HCT116 (cell line): ENCODE results near the gene PARP14.

Experiments
- EZH2 ChIP-seq: fragments of 200-600 bp; sonication (generic); IDR thresholded peaks from 2 replicates; pipeline ENCODE4 v1.6.1; 2017; ENCODE audit warnings: antibody characterized with exemption, mixed run types
- JUND ChIP-seq: IDR thresholded peaks from 2 replicates; pipeline ENCODE4 v1.6.1; 2012
- POLR2A ChIP-seq: IDR thresholded peaks from 2 replicates; pipeline ENCODE4 v1.7.0; 2011; ENCODE audit warnings: borderline replicate concordance; ENCODE audit not compliant: insufficient read depth, insufficient read length; ENCODE audit errors: extremely low read depth
- POLR2AphosphoS5 ChIP-seq: IDR thresholded peaks from 2 replicates; pipeline ENCODE4 v1.6.1; 2011; ENCODE audit warnings: mild to moderate bottlenecking, low read depth, low read length, moderate library complexity
- SIN3A ChIP-seq: IDR thresholded peaks from 2 replicates; pipeline ENCODE4 v1.6.1; 2012; ENCODE audit warnings: low read depth
- SRF ChIP-seq: IDR thresholded peaks from 2 replicates; pipeline ENCODE4 v1.6.1; 2012; ENCODE audit warnings: low read depth
- TCF7L2 ChIP-seq: IDR thresholded peaks from 2 replicates; pipeline ENCODE4 v1.7.0; 2011; ENCODE audit warnings: borderline replicate concordance, inconsistent platforms; ENCODE audit not compliant: insufficient read depth, insufficient read length; ENCODE audit errors: extremely low read depth
- ZNF274 ChIP-seq: fragments of 200-500 bp; sonication (Bioruptor generic); IDR thresholded peaks from 2 replicates; pipeline ENCODE4 v1.6.1; 2014; ENCODE audit warnings: mild to moderate bottlenecking, low read depth, low read length, inconsistent platforms
- TF ChIP-seq, protein P1 (sequence below), 3 experiments: fragments of 200-600 bp in 1 of 3; sonication (generic) in 1 of 3; IDR thresholded peaks in 2 of 3; conservative IDR thresholded peaks in 1 of 3; 2 replicates each; pipeline ENCODE4 v1.5.1; 2012 to 2017; ENCODE audit warnings: low read depth in 2 of 3, low read length in 2 of 3, antibody characterized with exemption in 1 of 3, borderline replicate concordance in 1 of 3, control low read depth in 1 of 3, mild to moderate bottlenecking in 1 of 3, mixed read lengths in 1 of 3, mixed run types in 1 of 3, moderate library complexity in 1 of 3; ENCODE audit not compliant: insufficient read depth in 1 of 3
- TF ChIP-seq, protein P2 (sequence below): IDR thresholded peaks from 2 replicates; pipeline ENCODE4 v1.6.1; 2012
- TF ChIP-seq, protein P3 (sequence below): IDR thresholded peaks from 2 replicates; pipeline ENCODE4 v1.6.1; 2012; ENCODE audit warnings: low read depth

DNA sequence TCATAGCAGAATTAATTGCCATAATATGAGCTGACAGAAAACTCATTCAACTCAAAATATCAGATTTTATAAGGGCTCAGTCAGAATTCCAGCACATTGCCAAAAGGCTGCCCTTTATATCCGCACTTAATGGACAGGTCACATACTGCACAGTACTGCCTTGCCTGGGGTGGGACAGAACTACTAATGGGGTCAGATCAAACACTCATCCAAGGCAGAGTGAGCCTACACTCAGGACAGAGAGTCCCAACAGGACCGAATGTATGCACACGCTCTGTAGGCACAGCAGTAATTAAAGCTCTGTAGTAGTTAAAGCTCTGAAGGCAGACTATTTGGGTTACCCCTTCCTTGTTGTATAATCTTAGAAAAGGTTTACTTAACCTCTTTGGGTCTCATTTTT, 85.8 kb downstream of the PARP14 start:
- TF ChIP-seq, protein P1, sequence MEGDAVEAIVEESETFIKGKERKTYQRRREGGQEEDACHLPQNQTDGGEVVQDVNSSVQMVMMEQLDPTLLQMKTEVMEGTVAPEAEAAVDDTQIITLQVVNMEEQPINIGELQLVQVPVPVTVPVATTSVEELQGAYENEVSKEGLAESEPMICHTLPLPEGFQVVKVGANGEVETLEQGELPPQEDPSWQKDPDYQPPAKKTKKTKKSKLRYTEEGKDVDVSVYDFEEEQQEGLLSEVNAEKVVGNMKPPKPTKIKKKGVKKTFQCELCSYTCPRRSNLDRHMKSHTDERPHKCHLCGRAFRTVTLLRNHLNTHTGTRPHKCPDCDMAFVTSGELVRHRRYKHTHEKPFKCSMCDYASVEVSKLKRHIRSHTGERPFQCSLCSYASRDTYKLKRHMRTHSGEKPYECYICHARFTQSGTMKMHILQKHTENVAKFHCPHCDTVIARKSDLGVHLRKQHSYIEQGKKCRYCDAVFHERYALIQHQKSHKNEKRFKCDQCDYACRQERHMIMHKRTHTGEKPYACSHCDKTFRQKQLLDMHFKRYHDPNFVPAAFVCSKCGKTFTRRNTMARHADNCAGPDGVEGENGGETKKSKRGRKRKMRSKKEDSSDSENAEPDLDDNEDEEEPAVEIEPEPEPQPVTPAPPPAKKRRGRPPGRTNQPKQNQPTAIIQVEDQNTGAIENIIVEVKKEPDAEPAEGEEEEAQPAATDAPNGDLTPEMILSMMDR (IDR thresholded peaks at IDR 0.05 in 2 of 3, conservative IDR thresholded peaks at IDR 0.05 in 1 of 3; ENCODE audit: borderline replicate concordance in 1 of 3, insufficient read depth in 1 of 3, low read depth in 2 of 3, low read length in 2 of 3) = no peak
- TF ChIP-seq, protein P2, sequence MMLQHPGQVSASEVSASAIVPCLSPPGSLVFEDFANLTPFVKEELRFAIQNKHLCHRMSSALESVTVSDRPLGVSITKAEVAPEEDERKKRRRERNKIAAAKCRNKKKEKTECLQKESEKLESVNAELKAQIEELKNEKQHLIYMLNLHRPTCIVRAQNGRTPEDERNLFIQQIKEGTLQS = no peak
- no peak for TF ChIP-seq POLR2A
- TF ChIP-seq POLR2AphosphoS5 = no peak
- no peak for TF ChIP-seq TCF7L2
- TF ChIP-seq EZH2 = no peak
- TF ChIP-seq JUND = no peak
- no peak for TF ChIP-seq ZNF274
- TF ChIP-seq, protein P3, sequence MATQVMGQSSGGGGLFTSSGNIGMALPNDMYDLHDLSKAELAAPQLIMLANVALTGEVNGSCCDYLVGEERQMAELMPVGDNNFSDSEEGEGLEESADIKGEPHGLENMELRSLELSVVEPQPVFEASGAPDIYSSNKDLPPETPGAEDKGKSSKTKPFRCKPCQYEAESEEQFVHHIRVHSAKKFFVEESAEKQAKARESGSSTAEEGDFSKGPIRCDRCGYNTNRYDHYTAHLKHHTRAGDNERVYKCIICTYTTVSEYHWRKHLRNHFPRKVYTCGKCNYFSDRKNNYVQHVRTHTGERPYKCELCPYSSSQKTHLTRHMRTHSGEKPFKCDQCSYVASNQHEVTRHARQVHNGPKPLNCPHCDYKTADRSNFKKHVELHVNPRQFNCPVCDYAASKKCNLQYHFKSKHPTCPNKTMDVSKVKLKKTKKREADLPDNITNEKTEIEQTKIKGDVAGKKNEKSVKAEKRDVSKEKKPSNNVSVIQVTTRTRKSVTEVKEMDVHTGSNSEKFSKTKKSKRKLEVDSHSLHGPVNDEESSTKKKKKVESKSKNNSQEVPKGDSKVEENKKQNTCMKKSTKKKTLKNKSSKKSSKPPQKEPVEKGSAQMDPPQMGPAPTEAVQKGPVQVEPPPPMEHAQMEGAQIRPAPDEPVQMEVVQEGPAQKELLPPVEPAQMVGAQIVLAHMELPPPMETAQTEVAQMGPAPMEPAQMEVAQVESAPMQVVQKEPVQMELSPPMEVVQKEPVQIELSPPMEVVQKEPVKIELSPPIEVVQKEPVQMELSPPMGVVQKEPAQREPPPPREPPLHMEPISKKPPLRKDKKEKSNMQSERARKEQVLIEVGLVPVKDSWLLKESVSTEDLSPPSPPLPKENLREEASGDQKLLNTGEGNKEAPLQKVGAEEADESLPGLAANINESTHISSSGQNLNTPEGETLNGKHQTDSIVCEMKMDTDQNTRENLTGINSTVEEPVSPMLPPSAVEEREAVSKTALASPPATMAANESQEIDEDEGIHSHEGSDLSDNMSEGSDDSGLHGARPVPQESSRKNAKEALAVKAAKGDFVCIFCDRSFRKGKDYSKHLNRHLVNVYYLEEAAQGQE = no peak
- no peak for TF ChIP-seq SRF
- TF ChIP-seq SIN3A = no peak
